ENCODE measurements around the gene RBP4.

DNA sequence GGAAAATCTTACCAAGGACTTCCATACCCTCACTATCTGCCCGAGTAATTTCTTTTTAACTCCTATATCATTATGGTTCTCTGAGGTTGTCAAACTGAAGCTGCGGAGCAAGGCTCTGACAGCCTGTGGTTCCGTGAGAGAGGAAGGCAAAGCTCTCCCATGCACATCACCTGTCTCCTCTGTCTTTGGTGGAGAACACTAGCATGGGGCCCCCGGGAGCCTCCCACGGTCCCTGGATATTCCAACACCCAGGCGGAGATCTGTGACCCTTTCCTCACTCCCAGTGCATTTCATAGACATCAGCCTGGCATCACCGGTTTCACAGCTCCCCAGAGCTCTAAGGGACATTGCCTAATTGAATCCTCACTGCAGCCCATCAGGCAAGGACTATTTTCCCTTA is 10.4 kb downstream of the RBP4 start:
- TF ChIP-seq EP300 (IDR thresholded peaks at IDR 0.05) (no peak), POLR2A (IDR thresholded peaks at IDR 0.05) (no peak)
